ENCODE data around the gene ROBO2.

DNA sequence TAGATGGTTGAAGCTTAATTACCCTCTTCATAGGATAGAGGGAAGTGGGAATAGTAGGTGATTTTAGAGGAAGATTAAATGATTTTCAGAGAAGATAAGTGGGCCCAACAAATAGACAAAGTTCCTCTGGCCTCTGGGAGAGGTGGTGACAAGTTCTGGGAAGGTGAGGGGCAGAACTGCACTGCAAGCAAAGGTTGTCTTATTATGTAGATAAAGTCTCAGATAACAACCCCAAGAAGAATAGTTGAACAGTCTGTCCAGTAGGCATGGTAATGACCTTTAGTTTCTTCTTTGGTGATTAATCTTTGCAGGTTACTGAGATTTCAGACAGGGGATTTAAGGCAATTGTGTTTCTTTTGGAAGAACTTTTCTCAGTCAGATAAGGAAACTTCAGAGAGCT is 439.1 kb downstream of the ROBO2 start:
- TF ChIP-seq, protein P1, sequence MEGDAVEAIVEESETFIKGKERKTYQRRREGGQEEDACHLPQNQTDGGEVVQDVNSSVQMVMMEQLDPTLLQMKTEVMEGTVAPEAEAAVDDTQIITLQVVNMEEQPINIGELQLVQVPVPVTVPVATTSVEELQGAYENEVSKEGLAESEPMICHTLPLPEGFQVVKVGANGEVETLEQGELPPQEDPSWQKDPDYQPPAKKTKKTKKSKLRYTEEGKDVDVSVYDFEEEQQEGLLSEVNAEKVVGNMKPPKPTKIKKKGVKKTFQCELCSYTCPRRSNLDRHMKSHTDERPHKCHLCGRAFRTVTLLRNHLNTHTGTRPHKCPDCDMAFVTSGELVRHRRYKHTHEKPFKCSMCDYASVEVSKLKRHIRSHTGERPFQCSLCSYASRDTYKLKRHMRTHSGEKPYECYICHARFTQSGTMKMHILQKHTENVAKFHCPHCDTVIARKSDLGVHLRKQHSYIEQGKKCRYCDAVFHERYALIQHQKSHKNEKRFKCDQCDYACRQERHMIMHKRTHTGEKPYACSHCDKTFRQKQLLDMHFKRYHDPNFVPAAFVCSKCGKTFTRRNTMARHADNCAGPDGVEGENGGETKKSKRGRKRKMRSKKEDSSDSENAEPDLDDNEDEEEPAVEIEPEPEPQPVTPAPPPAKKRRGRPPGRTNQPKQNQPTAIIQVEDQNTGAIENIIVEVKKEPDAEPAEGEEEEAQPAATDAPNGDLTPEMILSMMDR (IDR thresholded peaks at IDR 0.05; ENCODE audit: poor library complexity, severe bottlenecking), result no peak
- TF ChIP-seq TAF1 (IDR thresholded peaks at IDR 0.05; ENCODE audit: low read depth) (no peak), RAD21 (conservative IDR thresholded peaks at IDR 0.05) (no peak), EZH2 (IDR thresholded peaks at IDR 0.05; ENCODE audit: borderline replicate concordance, insufficient read depth, low read length, poor library complexity, severe bottlenecking) (no peak), POLR2AphosphoS5 (IDR thresholded peaks at IDR 0.05) (no peak)
- TF ChIP-seq, protein P2, sequence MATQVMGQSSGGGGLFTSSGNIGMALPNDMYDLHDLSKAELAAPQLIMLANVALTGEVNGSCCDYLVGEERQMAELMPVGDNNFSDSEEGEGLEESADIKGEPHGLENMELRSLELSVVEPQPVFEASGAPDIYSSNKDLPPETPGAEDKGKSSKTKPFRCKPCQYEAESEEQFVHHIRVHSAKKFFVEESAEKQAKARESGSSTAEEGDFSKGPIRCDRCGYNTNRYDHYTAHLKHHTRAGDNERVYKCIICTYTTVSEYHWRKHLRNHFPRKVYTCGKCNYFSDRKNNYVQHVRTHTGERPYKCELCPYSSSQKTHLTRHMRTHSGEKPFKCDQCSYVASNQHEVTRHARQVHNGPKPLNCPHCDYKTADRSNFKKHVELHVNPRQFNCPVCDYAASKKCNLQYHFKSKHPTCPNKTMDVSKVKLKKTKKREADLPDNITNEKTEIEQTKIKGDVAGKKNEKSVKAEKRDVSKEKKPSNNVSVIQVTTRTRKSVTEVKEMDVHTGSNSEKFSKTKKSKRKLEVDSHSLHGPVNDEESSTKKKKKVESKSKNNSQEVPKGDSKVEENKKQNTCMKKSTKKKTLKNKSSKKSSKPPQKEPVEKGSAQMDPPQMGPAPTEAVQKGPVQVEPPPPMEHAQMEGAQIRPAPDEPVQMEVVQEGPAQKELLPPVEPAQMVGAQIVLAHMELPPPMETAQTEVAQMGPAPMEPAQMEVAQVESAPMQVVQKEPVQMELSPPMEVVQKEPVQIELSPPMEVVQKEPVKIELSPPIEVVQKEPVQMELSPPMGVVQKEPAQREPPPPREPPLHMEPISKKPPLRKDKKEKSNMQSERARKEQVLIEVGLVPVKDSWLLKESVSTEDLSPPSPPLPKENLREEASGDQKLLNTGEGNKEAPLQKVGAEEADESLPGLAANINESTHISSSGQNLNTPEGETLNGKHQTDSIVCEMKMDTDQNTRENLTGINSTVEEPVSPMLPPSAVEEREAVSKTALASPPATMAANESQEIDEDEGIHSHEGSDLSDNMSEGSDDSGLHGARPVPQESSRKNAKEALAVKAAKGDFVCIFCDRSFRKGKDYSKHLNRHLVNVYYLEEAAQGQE (IDR thresholded peaks at IDR 0.05; ENCODE audit: borderline replicate concordance), result no peak
